GM19455 (cell line): ENCODE measurements around the gene ALK.

Experiments
- ATAC-seq: cut with Tn5 transposase; IDR thresholded peaks from one replicate; pipeline ENCODE4 v1.9.1; 2021; ENCODE audit not compliant: unreplicated experiment

The ALK gene

DNA sequence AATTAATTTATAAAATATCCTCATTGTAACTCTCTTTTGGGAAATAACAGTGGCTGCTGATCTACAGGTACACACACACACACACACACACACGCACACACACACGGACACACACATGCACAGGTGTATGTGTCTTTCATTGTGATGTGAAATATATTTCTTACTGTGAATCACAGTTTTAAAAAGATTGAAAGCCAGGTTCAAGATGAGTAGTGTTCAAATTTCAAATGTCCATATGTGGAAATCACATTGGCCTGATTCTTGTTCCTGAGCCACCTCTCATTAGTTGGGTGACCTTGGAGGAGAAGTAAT, 372.4 kb downstream of the ALK start:
- ATAC-seq: no peak

DNA sequence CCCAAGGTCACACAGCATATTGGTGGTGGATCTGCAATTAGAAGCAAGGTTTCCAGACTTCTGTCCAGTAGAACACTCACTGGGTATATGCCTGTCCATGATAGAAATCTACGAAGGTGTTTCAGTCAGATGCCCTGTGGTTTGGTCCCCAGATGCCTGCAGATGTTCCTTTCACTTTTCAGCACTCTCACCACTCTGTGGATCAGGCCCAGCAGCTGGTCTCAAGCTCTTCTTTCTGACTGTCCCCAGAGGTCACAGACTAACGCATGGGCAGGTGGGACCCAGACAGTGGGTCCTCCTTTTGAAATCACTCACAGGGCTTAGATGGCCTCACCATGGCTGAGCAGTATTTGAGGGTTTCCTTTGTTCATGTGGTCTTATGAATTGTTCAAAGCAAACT, 376.5 kb downstream of the ALK start:
- ATAC-seq: no peak

DNA sequence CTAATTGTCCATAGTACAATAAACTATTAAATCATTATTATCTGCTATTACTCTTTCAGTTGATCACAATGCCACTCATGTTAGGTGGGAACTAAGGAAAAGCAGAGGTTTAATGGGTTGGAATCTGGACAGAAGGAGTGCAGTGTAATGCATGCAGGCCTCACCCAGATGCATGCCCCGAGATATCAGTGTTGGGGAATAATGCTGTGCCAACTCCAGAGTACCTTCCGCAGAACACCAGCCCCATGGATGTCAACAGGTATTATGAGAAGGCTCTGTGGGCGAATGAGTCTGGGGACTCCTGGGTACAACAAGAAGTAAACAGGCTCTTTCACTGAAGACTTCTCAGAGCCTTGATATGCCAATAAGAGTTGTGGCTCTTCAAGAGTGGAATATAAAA, 377.4 kb downstream of the ALK start:
- ATAC-seq: no peak

DNA sequence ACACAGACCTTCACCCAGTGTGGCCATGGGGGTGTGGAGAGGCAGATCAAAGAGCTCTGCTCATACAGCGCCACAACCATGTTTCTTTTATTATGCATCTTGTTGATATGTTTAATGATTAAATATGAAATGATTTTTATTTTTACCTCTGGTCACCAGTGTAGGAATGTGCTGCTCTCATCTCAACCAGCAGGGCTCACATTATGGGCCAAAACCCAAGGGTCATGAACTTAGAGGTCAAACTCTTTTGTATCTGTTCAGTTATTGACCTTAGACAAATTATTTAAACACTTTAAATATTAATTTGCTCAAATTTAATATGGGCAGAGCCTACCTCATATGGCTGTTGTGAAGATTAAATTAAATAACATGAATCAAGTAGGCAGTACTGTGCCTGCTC, 386.2 kb downstream of the ALK start:
- ATAC-seq: no peak

DNA sequence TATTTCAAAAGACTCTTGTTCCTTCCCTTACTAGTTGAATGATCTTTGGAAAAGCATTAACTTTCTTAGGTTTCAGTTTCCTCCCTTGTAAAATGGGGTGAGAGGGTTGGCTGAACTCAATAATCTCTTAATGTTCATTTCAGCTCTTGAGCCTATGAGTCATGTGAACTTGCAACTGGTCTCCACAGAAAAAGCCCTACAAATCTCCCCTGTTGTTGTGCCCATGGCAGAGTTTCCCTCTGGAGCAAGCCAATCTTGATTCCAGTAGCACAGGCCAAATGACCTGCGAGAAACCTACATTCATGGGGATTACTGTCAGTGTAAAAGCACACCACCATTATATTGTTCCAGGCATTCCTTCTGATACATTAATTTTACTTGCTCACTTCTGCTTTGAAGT, 388.9 kb downstream of the ALK start:
- no peak for ATAC-seq

DNA sequence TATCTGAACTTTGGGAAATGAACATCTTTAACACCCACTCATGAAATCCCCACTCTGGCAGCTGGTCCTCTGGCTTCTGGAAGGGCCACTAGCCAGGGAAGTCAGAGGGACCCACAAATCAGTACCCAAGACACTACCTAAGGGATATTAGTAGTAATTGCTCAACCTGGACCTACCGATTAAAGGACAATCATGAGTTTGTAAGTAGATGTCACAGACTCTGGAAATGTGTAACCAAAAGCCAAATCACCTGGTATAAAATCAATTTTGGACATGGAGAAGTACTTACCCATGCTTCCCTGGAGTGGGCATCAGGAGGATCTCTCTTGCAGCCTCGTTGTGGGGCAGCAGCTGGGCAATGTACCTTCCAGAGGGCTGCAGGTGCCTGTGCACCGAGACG, 389.8 kb downstream of the ALK start:
- no peak for ATAC-seq

DNA sequence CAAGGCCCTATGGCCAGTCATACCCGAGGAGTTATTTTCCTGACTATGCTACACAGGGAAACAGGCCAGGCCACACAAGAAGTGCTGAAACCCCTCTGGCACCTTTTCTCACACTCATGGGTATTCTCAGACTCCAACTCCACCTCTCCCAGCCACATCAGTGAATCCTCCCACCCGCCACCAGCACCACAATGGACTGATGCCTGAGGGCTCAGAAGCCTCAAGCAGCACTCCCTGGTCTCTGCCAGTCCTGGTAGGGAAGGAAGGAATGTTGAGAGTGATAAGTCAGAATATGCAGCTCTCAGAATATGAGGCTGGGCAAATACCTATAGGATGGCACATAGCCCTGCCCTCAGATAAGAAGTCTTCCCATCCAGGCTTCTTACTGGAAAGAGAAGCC, 391.1 kb downstream of the ALK start:
- no peak for ATAC-seq

DNA sequence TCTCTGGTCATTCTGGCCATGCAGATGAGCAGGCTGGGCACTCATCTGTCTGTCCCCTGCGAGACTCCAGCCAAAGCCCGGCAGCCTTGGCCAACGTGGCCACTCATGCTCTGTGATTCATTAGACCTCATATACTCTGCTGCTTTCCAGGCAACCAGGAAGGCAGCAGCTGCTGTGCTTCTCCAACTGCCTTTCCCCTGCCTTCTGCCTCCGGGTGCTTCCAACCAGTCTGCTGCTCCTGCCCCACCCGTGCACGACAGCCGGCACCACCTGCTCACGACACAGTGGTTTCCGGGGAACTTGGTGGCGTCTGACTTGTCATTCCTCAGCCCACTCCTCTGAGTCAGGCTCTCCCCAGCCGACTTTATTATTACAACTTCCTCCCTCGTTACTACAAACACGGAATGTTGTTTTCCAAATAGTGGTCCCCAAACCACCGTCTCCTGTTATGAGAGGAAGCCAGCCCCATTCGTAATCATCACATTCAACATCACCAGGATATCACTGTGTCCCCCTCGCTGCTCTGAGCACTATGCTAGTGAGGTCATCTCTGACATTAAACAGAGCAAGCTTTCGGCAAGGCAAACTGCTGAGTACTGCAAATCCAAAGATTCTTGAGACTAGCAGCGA, 392.4 kb downstream of the ALK start:
- ATAC-seq: no peak

DNA sequence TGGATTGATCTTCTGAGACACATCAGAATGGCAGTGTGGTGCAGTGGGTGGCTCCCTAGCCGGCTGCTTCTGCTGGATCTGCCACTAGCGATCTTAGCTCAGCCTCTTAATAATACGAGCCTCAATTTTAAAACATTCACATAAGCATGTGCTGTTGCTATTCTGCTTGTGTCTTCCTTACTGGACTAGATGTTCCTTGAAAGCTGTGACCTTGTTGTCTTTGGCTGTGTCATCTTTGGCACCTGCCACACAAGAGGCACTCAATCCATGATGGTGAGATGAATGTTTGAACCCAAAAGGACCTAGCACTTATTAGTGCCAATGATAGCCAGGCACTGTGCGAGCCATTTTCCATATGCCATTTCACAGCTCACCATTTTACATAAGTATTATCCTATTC, 393.0 kb downstream of the ALK start:
- ATAC-seq: no peak

DNA sequence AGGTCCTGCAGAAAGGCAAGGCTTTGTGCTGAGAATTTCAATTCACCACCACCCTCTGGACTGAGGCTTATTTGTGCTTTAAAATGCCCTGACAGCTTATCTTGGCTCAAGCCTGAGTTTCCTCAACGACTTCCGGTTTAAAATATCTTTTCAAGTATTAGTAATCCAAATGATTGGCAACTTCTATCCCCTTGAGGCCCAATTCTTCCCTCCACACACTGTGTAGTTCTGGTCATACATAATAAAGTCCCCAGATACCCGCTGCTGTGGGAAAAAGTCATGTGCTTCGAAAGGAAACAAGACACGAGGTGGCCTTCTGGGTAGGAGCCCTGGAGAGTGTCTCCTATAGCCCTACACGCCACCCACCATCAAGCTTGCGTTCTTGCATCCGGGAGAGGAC, 393.4 kb downstream of the ALK start:
- no peak for ATAC-seq

DNA sequence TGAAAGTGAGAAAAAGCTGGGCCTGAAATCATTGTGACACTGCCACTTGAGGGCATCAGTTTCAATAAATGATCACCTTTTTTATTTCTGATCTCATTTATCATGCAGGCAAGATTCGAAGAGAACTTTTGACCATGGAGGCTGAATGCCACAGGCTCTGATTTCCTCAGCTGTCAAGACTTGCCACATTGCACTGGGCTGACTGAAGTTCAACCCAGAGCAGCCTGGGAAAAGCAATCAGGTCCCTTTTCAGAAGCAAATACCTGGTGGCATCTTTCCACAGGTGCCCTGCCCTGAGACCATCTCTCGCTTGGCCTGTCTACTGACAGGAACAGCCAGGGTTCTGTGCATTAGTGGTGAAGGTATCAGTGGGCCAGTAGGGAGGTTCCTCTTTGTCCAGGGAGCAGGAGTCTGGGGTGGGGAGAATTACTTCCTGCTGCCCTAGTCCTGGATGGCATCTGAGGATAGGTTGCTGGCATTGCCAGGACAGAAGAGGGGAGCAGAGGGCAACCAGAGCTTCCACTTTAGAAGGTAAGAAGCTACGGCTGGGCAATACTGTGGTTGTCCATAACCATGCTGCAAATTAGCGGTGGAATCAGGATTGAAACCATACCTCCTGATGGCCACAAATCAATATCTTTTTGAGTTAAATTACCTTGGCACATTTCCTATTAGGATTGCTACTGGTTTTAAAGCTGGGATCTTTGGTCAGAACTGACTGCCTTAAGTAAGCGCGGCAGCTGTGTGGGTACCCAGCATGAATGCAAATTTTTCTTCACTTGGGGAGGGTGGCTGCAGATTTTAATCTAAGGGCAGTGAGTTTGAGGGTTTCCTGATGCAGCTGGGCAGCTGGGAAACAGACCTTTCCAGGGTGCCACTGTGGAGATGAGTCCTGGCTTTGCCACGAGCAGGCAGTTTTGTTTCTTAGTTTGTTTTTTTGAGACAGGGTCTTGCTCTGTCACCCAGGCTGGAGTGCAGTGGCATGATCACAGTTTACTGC, 394.5 kb downstream of the ALK start:
- ATAC-seq: no peak

DNA sequence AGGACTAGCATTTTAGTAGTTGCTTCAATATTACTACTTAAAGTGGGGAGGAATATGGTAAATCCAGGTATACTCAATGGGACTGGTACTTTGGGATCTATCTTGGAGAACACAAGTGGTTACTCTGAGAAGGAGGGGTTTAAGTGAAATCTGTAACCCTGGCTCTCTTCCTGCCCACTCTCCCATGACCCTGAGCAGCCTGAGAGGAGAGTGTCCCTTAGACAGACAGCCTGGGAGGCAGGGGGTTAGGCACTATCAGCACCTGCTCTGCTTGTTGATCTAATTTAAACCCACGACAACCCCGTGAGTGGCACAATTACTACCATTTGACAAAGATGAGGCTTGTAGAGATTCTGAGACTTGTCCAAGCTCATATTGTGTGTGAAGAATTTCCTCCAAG, 395.5 kb downstream of the ALK start:
- no peak for ATAC-seq

DNA sequence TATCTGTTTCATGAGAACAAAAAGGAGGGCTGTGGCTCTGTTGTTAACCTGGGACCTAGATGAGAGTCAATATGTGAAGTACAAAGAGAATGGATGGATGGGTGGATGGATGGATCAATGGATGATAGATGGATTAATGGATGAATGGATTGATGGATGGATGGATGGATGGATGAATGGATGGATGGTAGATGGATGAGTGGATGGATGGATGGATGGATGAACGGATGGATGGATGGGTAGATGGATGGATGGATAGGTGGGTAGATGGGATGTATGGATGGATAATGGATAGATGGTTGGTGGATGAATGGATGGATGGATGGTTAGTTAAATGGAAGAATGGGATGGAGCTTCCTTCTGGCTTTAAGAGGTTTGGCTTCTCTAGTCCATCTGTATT, 396.7 kb downstream of the ALK start:
- no peak for ATAC-seq

DNA sequence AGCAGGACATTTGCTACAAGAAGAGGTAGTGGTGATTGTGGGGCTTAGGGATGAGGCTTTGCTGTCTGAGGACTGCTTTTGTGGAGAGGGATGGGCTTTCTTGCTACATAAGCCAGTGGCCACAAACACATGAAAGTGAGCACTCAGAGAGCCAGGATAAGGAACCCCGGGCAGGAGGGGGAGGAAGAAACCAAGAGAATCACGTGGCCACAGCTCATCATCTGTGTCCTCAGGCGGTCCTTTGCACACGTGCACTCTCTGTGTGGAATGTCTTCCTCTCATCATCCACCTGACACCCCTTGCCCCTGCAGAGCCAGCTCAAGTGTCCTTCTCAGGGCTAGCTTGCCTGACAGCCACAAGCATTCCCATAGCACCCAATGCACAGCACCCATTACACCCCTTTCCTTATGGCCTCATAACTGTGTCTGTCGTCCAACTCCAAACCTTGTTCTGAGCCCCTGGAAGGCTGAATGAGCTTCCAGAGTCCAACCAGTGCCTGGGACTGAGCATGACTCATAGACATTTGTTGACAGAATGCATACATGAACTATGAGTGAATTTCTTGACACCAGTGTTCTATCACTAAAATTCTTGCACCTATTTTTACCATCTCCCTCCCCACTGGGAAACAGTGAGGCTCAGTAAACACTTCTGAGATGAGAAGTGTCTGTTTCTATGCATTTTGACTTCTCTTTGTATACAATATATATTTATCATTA, 398.3 kb downstream of the ALK start:
- no peak for ATAC-seq

DNA sequence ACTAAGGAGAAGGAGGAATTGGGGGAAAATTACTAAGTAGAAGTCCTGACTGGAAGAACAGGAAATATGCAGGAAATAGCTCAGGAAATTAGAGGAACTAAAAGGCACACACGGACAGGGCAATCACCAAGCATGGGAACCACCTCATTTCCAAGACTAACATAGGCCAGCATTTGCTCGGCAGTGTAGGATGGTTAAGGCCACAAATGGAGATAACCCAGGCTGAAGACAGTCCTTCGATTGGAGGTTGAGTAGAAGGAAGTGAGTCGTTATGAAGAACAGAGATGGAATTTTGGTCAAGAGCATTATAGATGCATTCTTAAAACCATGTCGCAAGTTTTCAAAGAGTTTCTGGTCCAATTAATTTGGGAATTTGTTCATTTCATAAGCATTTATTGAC, 401.4 kb downstream of the ALK start:
- no peak for ATAC-seq

DNA sequence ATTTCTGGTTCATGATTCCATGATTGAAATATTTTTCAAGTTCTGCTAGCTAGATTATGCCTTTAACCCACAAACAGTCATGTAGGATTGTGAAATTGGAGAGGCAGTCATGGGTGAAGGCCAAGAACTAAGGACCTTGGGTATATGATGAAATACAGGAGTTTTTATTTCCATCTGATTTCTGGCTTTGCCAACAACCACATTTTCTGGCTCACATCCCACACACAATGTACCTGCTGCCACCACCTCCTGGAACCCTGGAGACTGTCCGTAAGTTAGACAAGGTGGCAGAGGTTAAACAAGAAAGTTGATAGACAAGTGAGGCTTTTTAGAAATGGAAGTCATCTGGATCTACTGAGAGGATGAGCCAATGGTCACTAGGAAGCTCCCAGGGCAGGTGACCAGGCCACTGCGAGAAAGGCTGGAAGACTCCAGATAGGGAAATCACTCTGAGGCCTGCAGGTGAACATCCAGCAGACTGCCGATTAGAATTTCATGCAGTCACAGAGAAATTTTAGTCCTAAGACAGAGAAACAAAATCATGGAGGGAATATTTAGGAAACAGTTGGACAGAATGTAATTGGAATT, 402.0 kb downstream of the ALK start:
- ATAC-seq: no peak

DNA sequence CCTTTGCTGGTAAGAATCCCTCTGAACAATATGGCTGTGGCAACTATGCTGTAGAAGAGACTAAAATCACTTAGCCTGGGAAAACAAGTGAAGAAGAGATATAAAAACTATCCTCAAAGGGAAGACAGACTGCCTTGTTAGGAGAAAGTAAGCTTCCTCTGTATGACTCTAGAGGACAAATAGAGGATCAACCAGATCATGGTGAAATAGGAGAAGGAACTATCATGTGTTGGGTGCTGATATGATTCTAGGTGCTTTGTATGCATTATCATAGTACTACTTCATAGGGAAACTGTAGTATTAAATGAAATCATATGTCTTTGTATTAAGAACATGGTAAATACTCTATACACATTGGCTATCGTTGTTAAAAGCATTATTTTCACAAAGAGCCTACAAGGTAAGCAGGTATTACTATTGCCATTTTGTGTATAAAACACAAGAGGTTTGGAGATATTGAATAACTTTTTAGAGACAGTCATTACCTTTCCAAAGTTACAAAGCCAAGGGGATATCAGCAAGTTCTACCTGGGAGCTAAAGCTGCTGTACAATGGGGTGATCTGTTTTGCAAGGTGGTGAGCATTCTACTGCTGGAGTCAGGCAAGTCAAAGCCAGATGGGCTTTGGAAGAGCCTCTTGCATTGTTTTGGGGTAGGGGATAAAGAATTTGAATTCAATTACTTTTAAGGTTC, 402.6 kb downstream of the ALK start:
- no peak for ATAC-seq

DNA sequence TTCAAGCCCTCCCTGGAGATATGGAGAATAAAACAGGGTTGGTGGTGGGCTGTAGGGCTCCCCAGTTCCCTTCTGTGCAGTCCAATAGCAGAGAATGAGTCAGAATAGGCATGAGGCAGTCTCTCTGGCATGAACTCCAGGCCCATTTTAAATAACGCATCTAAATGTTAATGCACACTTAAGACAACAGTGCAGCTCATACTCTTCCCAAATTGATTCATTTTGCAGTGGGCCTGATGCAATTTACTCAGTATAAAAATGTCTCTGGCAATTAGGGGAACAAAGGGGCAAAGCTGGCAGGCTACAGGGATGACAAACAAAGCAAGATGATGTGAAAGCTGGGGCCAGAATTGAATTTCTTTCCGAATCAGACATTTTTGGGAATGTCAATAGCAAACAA, 403.4 kb downstream of the ALK start:
- no peak for ATAC-seq

DNA sequence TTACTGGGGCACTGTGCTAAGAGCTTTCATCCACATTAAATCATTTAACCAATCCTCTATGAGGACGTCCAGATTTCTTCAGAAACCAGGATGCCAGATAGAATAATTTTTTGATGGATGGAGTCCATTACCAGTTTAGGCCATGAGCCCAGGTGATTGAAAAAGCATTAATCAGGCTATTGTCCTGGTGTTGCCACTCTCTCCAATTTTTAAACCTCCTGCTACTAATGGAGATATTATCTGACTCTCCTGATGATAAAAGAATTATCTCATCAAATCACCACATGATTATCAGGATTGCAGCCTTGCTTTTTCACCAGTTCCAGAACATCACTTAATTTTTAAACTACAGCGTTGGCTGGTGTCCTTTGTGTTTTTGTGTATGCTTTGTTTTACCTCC, 404.0 kb downstream of the ALK start:
- no peak for ATAC-seq

DNA sequence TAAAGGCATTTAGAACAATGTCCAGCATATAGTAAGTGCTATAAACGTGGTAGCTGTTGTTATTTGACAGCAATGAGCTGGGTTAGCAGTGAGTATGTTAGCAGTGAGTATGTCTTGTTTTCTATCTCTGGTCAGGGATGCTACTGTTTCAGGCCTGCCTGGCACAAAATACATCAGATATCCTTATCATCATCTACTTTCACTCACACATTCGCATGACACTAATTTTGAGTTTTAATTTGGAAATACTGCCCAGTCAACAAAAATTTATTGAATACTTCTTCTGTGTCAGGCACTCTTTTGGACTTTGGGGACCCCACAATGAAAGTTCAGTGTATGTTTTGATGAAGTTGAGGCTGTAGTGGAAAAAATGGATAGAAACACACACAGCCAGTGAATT, 404.6 kb downstream of the ALK start:
- no peak for ATAC-seq

DNA sequence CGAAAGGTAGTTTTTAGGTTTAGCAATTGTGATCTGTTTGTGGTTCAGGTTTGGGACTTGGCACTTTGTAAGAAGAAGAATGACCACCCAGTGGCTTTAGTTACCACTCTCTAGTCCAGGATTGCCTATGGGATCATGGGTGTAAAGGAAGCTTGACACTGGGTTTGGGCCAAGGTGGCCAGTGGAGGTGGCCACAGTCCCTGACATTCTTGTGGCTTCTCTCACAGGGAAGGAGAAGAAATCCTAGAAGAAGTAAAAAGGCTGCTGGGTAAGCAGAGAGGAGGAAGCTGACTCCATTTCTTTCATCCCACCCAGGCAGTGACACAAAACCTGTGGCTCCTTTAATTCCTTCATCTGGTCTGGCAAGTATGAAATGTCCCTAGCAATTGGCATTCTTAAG, 411.5 kb downstream of the ALK start:
- no peak for ATAC-seq
